Suprapubic skin (tissue), 4 donors: Measurements from ENCODE around the gene USP7. TPM values are rescaled to one million over a fixed set of nuclear protein-coding genes. Genes with fewer than 3 reads are reported as not detected.

ENCODE experiments used
- DNase-seq, 2 donors: peaks; one replicate each; pipeline ENCODE4 v3.0.0-alpha.2; 2019; ENCODE audit warnings: low spot score in 2 of 2
- H3K27ac ChIP-seq: fragments of 200-600 bp; sonication (generic); one replicate; pipeline ENCODE4 v1.5.1; 2019
- H3K27me3 ChIP-seq: fragments of 200-600 bp; sonication (generic); one replicate; pipeline ENCODE4 v1.5.1; 2019
- H3K36me3 ChIP-seq: fragments of 200-600 bp; sonication (generic); one replicate; pipeline ENCODE4 v1.5.1; 2019
- H3K4me1 ChIP-seq: fragments of 200-600 bp; sonication (generic); one replicate; pipeline ENCODE4 v1.5.1; 2019
- H3K4me3 ChIP-seq: fragments of 200-600 bp; sonication (generic); one replicate; pipeline ENCODE4 v1.5.1; 2019; ENCODE audit warnings: mild to moderate bottlenecking
- H3K9me3 ChIP-seq: fragments of 200-600 bp; sonication (generic); one replicate; pipeline ENCODE4 v1.5.1; 2019
- CTCF ChIP-seq, 2 donors: fragments of 200-600 bp in 1 of 2; fragments of 450-650 bp in 1 of 2; sonication (generic) in 1 of 2; IDR thresholded peaks; one replicate each; pipeline ENCODE4 v1.5.1; 2016 to 2019; ENCODE audit warnings: antibody characterized with exemption in 2 of 2, mild to moderate bottlenecking in 1 of 2, moderate library complexity in 1 of 2
- EP300 ChIP-seq: sonication (generic); formaldehyde crosslinking; IDR thresholded peaks from one replicate; pipeline ENCODE4 v1.6.1; 2017; ENCODE audit warnings: antibody characterized with exemption
- POLR2A ChIP-seq, 2 donors: fragments of 450-650 bp; IDR thresholded peaks; one replicate each; pipeline ENCODE4 v1.6.1; 2017; ENCODE audit warnings: antibody characterized with exemption in 2 of 2, mild to moderate bottlenecking in 2 of 2, moderate library complexity in 2 of 2
- POLR2AphosphoS5 ChIP-seq, 3 donors: sonication (generic); formaldehyde crosslinking; IDR thresholded peaks; one replicate each; pipeline ENCODE4 v1.6.1; 2017; ENCODE audit warnings: antibody characterized with exemption in 3 of 3
- WGBS: methylation state at CpG from one replicate; pipeline ENCODE4 v1.1.5; 2018; 5-methylcytosine and 5-hydroxymethylcytosine counted together
- total RNA-seq, 4 donors: library from RNA; depleted of rRNA; stranded (reverse); fragments of >200 nt; gene quantifications; one replicate each; pipeline ENCODE4 v1.1.0, GENCODE V29; 2016

The USP7 gene
- total RNA-seq, 4 donors from 2014 or later, result 94.7 to 135 (median 119) TPM

GRCh38 chr16:8869212-8869987 is 94.3 kb downstream of the USP7 start:
- peaks cover 56% of the 10 kb centered on the region for H3K4me1 ChIP-seq
- no peaks in the 10 kb centered on the region for H3K27me3 ChIP-seq
- no peak for DNase-seq
- H3K9me3 ChIP-seq, result no peaks in the 10 kb centered on the region
- no peaks in the 10 kb centered on the region for H3K36me3 ChIP-seq
- H3K4me3 ChIP-seq, result peak overlapping the region; percentile 74
- WGBS, result 37% methylated on average over 37 of the region's 37 CpGs
- peak overlapping the region; percentile 61 for H3K27ac ChIP-seq
- TF ChIP-seq EP300 (no peak), POLR2A (IDR thresholded peaks at IDR 0.05) (no peak), CTCF (IDR thresholded peaks at IDR 0.05) (no peak), POLR2AphosphoS5 (IDR thresholded peaks at IDR 0.05) (no peak)

GRCh38 chr16:8868416-8869211 is 95.1 kb downstream of the USP7 start, which contains the start of gene CARHSP1:
Gene CARHSP1 (minus strand): TSS chr16:8869006. CDS start chr16:8859328, 9,678 bp downstream.
- DNase-seq, result peak; percentile 91 to 92
- Histone ChIP-seq H3K4me1 (peaks cover 63% of the 10 kb centered on the region), H3K4me3 (peak within 1 kb of the TSS; percentile 74), H3K36me3 (no peaks in the 10 kb centered on the region), H3K27me3 (no peaks in the 10 kb centered on the region), H3K9me3 (no peaks in the 10 kb centered on the region), H3K27ac (peak within 1 kb of the TSS; percentile 61)
- WGBS, result 2% methylated on average over 33 of the region's 83 CpGs
- no peak for TF ChIP-seq EP300
- TF ChIP-seq POLR2AphosphoS5 (IDR thresholded peaks at IDR 0.05), result no peak
- TF ChIP-seq CTCF (IDR thresholded peaks at IDR 0.05), result no peak
- no peak for TF ChIP-seq POLR2A (IDR thresholded peaks at IDR 0.05)

- DNase-seq, result no peak
- Histone ChIP-seq H3K27me3 (no peaks in the 10 kb centered on the region), H3K4me1 (peaks cover 66% of the 10 kb centered on the region), H3K4me3 (peak overlapping the region; percentile 74), H3K36me3 (no peaks in the 10 kb centered on the region), H3K9me3 (no peaks in the 10 kb centered on the region), H3K27ac (peak overlapping the region; percentile 61)
- no peak for TF ChIP-seq POLR2A (IDR thresholded peaks at IDR 0.05)
- no peak for TF ChIP-seq EP300
- TF ChIP-seq CTCF (IDR thresholded peaks at IDR 0.05), result no peak
- TF ChIP-seq POLR2AphosphoS5 (IDR thresholded peaks at IDR 0.05), result no peak
- 2% methylated on average over 16 of the region's 16 CpGs for WGBS
Observed at GRCh38 chr16:8867932-8868415, 95.7 kb downstream of the USP7 start.

- H3K9me3 ChIP-seq, result no peaks in the 10 kb centered on the region
- H3K27ac ChIP-seq, result peak overlapping the region; percentile 61
- DNase-seq, result peak in 1 of 2 donors; percentile 82
- H3K27me3 ChIP-seq, result no peaks in the 10 kb centered on the region
- H3K4me3 ChIP-seq, result peak overlapping the region; percentile 74
- no peaks in the 10 kb centered on the region for H3K36me3 ChIP-seq
- no peak for TF ChIP-seq POLR2AphosphoS5 (IDR thresholded peaks at IDR 0.05)
- TF ChIP-seq POLR2A (IDR thresholded peaks at IDR 0.05), result no peak
- no peak for TF ChIP-seq EP300
- no peak for TF ChIP-seq CTCF (IDR thresholded peaks at IDR 0.05)
- peaks cover 66% of the 10 kb centered on the region for H3K4me1 ChIP-seq
- 4% methylated on average over 31 of the region's 35 CpGs for WGBS
Observed at GRCh38 chr16:8867216-8867931, 96.3 kb downstream of the USP7 start.
